H1 (cell line): Measurements from ENCODE around the gene NEUROD6. TPM values are rescaled to one million over a fixed set of nuclear protein-coding genes. Genes with fewer than 3 reads are reported as not detected.
A peak's percentile ranks its signal among the peaks of the same experiment; 100 is the strongest.

ENCODE experiments used
- CTCF ChIA-PET: fragments of 300-600 bp; sonication (Branson Sonifier 250); formaldehyde crosslinking; loops from one replicate; lab custom pipeline; 2021; ENCODE audit not compliant: partially characterized antibody; lab: Charles Lee
- POLR2A ChIA-PET: fragments of 300-600 bp; sonication (Branson Sonifier 250); formaldehyde crosslinking; loops from one replicate; lab custom pipeline; 2021; ENCODE audit warnings: inconsistent platforms; ENCODE audit not compliant: partially characterized antibody; lab: Charles Lee
- DNase-seq, 2 experiments: peaks; one replicate each; pipeline versions ENCODE4 v3.0.0 to v3.0.0-alpha.2; 2010 to 2022; ENCODE audit warnings: low spot score in 2 of 2, low read depth in 1 of 2, mixed read lengths in 1 of 2
- FAIRE-seq: peaks from 2 replicates; lab custom pipeline; 2011; peaks lifted over from hg19 to GRCh38; lab: Jason Lieb, UNC
- H2AFZ ChIP-seq: 2 replicates; pipeline ENCODE4 v1.8.1; 2012; ENCODE audit warnings: low read length, inconsistent platforms
- H2AK5ac ChIP-seq: 2 replicates; pipeline ENCODE4 v1.6.1; 2013; ENCODE audit warnings: low read depth, low read length
- H2BK120ac ChIP-seq: replicated peaks from 2 replicates; pipeline ENCODE3; 2013; ENCODE audit warnings: low read depth, low read length, inconsistent platforms
- H2BK12ac ChIP-seq: 2 replicates; pipeline ENCODE4 v1.6.1; 2013; ENCODE audit warnings: low read depth, low read length
- H2BK15ac ChIP-seq: 2 replicates; pipeline ENCODE4 v1.6.1; 2013; ENCODE audit warnings: low read length
- H2BK20ac ChIP-seq: 2 replicates; pipeline ENCODE4 v1.6.1; 2013; ENCODE audit warnings: low read length
- H2BK5ac ChIP-seq: 2 replicates; pipeline ENCODE4 v1.6.1; 2013; ENCODE audit warnings: low read depth, low read length
- H3K14ac ChIP-seq: 2 replicates; pipeline ENCODE4 v1.6.1; 2013; ENCODE audit warnings: inconsistent platforms; ENCODE audit not compliant: insufficient read length
- H3K18ac ChIP-seq: 2 replicates; pipeline ENCODE4 v1.6.1; 2013; ENCODE audit warnings: low read length; ENCODE audit errors: extremely low read depth
- H3K23ac ChIP-seq: 2 replicates; pipeline ENCODE4 v1.6.1; 2013; ENCODE audit warnings: inconsistent platforms; ENCODE audit not compliant: insufficient read length
- H3K23me2 ChIP-seq: 2 replicates; pipeline ENCODE4 v1.6.1; 2013; ENCODE audit warnings: low read depth, low read length
- H3K27ac ChIP-seq: 2 replicates; pipeline ENCODE4 v1.6.1; 2011; ENCODE audit warnings: low read depth, low read length, inconsistent platforms
- H3K27me3 ChIP-seq, 4 experiments: replicated peaks in 1 of 4; 1 replicate in 1 of 4; 2 replicates in 3 of 4; pipeline versions ENCODE4 v1.6.1 to v1.8.1; 2011 to 2013; ENCODE audit warnings: low read length in 3 of 4, mild to moderate bottlenecking in 3 of 4, inconsistent platforms in 2 of 4, mixed read lengths in 2 of 4, moderate library complexity in 1 of 4; ENCODE audit not compliant: control insufficient read depth in 3 of 4, insufficient read depth in 3 of 4; ENCODE audit errors: extremely low read depth in 1 of 4
- H3K36me3 ChIP-seq, 4 experiments: 2 replicates each; pipeline versions ENCODE4 v1.6.1 to v1.8.1; 2011 to 2013; ENCODE audit warnings: mild to moderate bottlenecking in 4 of 4, low read length in 3 of 4, moderate library complexity in 2 of 4, control low read depth in 1 of 4, inconsistent platforms in 1 of 4; ENCODE audit not compliant: insufficient read depth in 4 of 4, control insufficient read depth in 2 of 4
- H3K4ac ChIP-seq: replicated peaks from 2 replicates; pipeline ENCODE3; 2013; ENCODE audit warnings: low read length, low read depth, mixed read lengths, inconsistent platforms; ENCODE audit not compliant: insufficient read length
- H3K4me1 ChIP-seq, 4 experiments: replicated peaks in 1 of 4; 1 replicate in 1 of 4; 2 replicates in 3 of 4; pipeline versions ENCODE4 v1.6.1 to v1.8.1; 2011 to 2013; ENCODE audit warnings: low read length in 3 of 4, inconsistent platforms in 2 of 4, mixed read lengths in 1 of 4; ENCODE audit not compliant: insufficient read depth in 4 of 4, control insufficient read depth in 3 of 4
- H3K4me2 ChIP-seq, 2 experiments: 2 replicates each; pipeline versions ENCODE4 v1.6.1 to v1.8.1; 2011 to 2013; ENCODE audit warnings: low read depth in 2 of 2, low read length in 2 of 2, control low read depth in 1 of 2, inconsistent platforms in 1 of 2, mild to moderate bottlenecking in 1 of 2; ENCODE audit not compliant: insufficient read depth in 1 of 2
- H3K4me3 ChIP-seq, 4 experiments: fragments of 200-600, 300-600 bp in 1 of 4; sonication (generic), shearing (Covaris generic), sonication (Bioruptor Twin) in 1 of 4; 2 replicates each; pipeline versions ENCODE4 v1.5.1 to v1.8.1; 2011 to 2016; ENCODE audit warnings: low read length in 4 of 4, low read depth in 3 of 4, control low read depth in 2 of 4, inconsistent platforms in 2 of 4, mild to moderate bottlenecking in 2 of 4, mixed read lengths in 1 of 4, moderate library complexity in 1 of 4; ENCODE audit not compliant: insufficient read depth in 2 of 4; ENCODE audit errors: extremely low read depth in 1 of 4
- H3K56ac ChIP-seq: replicated peaks from 2 replicates; pipeline ENCODE3; 2013; ENCODE audit warnings: low read depth, mild to moderate bottlenecking, mixed read lengths, low read length, inconsistent platforms; ENCODE audit not compliant: insufficient read length
- H3K79me1 ChIP-seq: 2 replicates; pipeline ENCODE4 v1.6.1; 2013; ENCODE audit warnings: low read depth, low read length, control low read depth
- H3K79me2 ChIP-seq, 2 experiments: 2 replicates each; pipeline versions ENCODE4 v1.6.1 to v1.8.1; 2012 to 2013; ENCODE audit warnings: low read length in 2 of 2, mild to moderate bottlenecking in 2 of 2, inconsistent platforms in 1 of 2; ENCODE audit not compliant: insufficient read depth in 2 of 2, control insufficient read depth in 1 of 2
- H3K9ac ChIP-seq, 4 experiments: replicated peaks in 1 of 4; 1 replicate in 1 of 4; 2 replicates in 3 of 4; pipeline versions ENCODE4 v1.6.1 to v1.8.1; 2011 to 2013; ENCODE audit warnings: low read depth in 3 of 4, low read length in 3 of 4, control low read depth in 2 of 4, mild to moderate bottlenecking in 2 of 4, moderate library complexity in 2 of 4, inconsistent platforms in 1 of 4; ENCODE audit errors: extremely low read depth in 1 of 4
- H3K9me3 ChIP-seq, 2 experiments: 2 replicates each; pipeline versions ENCODE4 v1.6.1 to v1.8.1; 2012 to 2013; ENCODE audit warnings: mild to moderate bottlenecking in 2 of 2, moderate library complexity in 2 of 2, control low read depth in 1 of 2, inconsistent platforms in 1 of 2, low read depth in 1 of 2, low read length in 1 of 2, mixed read lengths in 1 of 2; ENCODE audit not compliant: insufficient read depth in 2 of 2
- H4K20me1 ChIP-seq, 2 experiments: replicated peaks in 1 of 2; 2 replicates each; pipeline versions ENCODE3 to v1.8.1; 2011 to 2013; ENCODE audit warnings: inconsistent platforms in 2 of 2, low read length in 2 of 2, mild to moderate bottlenecking in 1 of 2; ENCODE audit not compliant: insufficient read depth in 2 of 2, control insufficient read depth in 1 of 2
- H4K5ac ChIP-seq: 2 replicates; pipeline ENCODE4 v1.6.1; 2013; ENCODE audit warnings: low read length, low read depth, mixed read lengths, inconsistent platforms; ENCODE audit not compliant: insufficient read length
- H4K8ac ChIP-seq: 2 replicates; pipeline ENCODE4 v1.8.0; 2013; ENCODE audit warnings: mild to moderate bottlenecking, moderate library complexity, low read length, inconsistent platforms; ENCODE audit not compliant: insufficient read depth; ENCODE audit errors: extremely low read depth
- H4K91ac ChIP-seq: replicated peaks from 2 replicates; pipeline ENCODE3; 2013; ENCODE audit warnings: low read length, mixed read lengths, inconsistent platforms; ENCODE audit not compliant: insufficient read length
- ASH2L ChIP-seq: fragments of 200-600, 300-600 bp; sonication (generic); IDR thresholded peaks from one replicate; pipeline ENCODE4 v1.7.1; 2017; ENCODE audit warnings: low read length
- WGBS, 2 experiments: shearing (Covaris generic) in 1 of 2; methylation state at CpG; one replicate each; pipeline versions ENCODE4 v1.1.6 to v1.1.7; 2013 to 2015; ENCODE audit warnings: low lambda C conversion rate in 2 of 2, mixed read lengths in 2 of 2, inconsistent platforms in 1 of 2, low coverage in 1 of 2, missing lambda C conversion rate in 1 of 2; ENCODE audit not compliant: insufficient replicate concordance in 2 of 2, insufficient coverage in 1 of 2, insufficient read length in 1 of 2; ENCODE audit errors: extremely low coverage in 1 of 2, missing lambda C conversion rate in 1 of 2; 5-methylcytosine and 5-hydroxymethylcytosine counted together
- polyA plus RNA-seq, 7 experiments: library from polyadenylated mRNA; depleted of rRNA in 3 of 7; stranded (reverse) in 5 of 7; unstranded in 2 of 7; fragments of >200 nt in 5 of 7; fragments of 200-250 nt in 2 of 7; gene quantifications; 1 replicate in 5 of 7; 2 replicates in 1 of 7; 4 replicates in 1 of 7; pipeline versions ENCODE4 v1.2.1 to v1.2.3, GENCODE V29; 2011 to 2013; ENCODE audit warnings: missing spikeins in 2 of 7, mixed read lengths in 2 of 7
- total RNA-seq: library from RNA; stranded (reverse); fragmentation: NEBNext Ultra II Directional; extraction: Animal tissue kit (Norgen Biotek cat#: 25700); gene quantifications from 2 replicates; pipeline ENCODE4 v1.2.1, GENCODE V29; 2021

The NEUROD6 gene
- total and polyA plus RNA-seq, 2 of the 8 experiments (the other 6 are each of a cell fraction or from before 2014, with no cell fraction given): not detected

GRCh38 chr7:31368620-31369019 is 28.1 kb upstream of the NEUROD6 start:
- ChIA-PET POLR2A (no interaction called here), CTCF (interaction anchor here (0.8 to 6.2 kb wide), 7 partner anchors 32 to 295 kb away, joined by 3 to 41 read pairs (median 3); no protein-coding TSS in a partner anchor)
- H3K27me3 ChIP-seq: peaks cover 0 to 7% (median 2%) of the 10 kb centered on the region in 4 experiments; a peak in 4 of 7 replicates
- no peak overlapping the region for H2BK5ac ChIP-seq
- H3K14ac ChIP-seq: no peak overlapping the region
- H3K4me1 ChIP-seq: peaks cover 0 to 4% (median 0%) of the 10 kb centered on the region in 4 experiments; a peak in 2 of 7 replicates
- H3K4me3 ChIP-seq: no peak overlapping the region
- H3K56ac ChIP-seq: no peak overlapping the region
- no peaks in the 10 kb centered on the region for H3K79me2 ChIP-seq
- H2BK20ac ChIP-seq: no peak overlapping the region
- H3K4me2 ChIP-seq: no peak overlapping the region
- FAIRE-seq (no peak), DNase-seq (no peak)
- H2AFZ ChIP-seq: no peak overlapping the region; the same call in 1 of the 2 replicates
- H4K5ac ChIP-seq: no peak overlapping the region
- no peaks in the 10 kb centered on the region for H3K79me1 ChIP-seq
- no peak overlapping the region for H3K27ac ChIP-seq
- H3K18ac ChIP-seq: no peak overlapping the region
- H2BK12ac ChIP-seq: no peak overlapping the region
- no peak overlapping the region for H3K23ac ChIP-seq
- 0 out of 2 replicates have a peak overlapping the region, but pooled peaks have one; percentile 10 for H2BK15ac ChIP-seq
- 73% methylated on average over 10 of the region's 10 CpGs; no CpG with 5 or more reads in 1 of the 2 experiments for WGBS, 2 experiments
- H4K8ac ChIP-seq: no peak overlapping the region; the same call in 1 of the 2 replicates
- no peaks in the 10 kb centered on the region for H3K23me2 ChIP-seq
- H2BK120ac ChIP-seq: no peak overlapping the region
- H4K91ac ChIP-seq: peak overlapping the region; percentile 55
- no peaks in the 10 kb centered on the region for H3K36me3 ChIP-seq
- H2AK5ac ChIP-seq: no peak overlapping the region
- no peak overlapping the region for H3K9ac ChIP-seq
- H3K4ac ChIP-seq: no peak overlapping the region
- no peaks in the 10 kb centered on the region for H3K9me3 ChIP-seq
- H4K20me1 ChIP-seq: no peaks in the 10 kb centered on the region
- TF ChIP-seq ASH2L: no peak
